ENCODE results near the gene STXBP5.
A peak's percentile ranks its signal among the peaks of the same experiment; 100 is the strongest.

The STXBP5 gene

GRCh38 chr6:147204060-147204785, at the start of gene STXBP5:
STXBP5 (plus strand) TSS chr6:147204417; CDS start chr6:147204533, 116 bp downstream.
- DNase-seq: peak in 1 of 2 experiments; percentile 44

GRCh38 chr6:147154454-147154853, 49.8 kb upstream of the STXBP5 start:
- peak; percentile 26 to 77 for DNase-seq

DNA sequence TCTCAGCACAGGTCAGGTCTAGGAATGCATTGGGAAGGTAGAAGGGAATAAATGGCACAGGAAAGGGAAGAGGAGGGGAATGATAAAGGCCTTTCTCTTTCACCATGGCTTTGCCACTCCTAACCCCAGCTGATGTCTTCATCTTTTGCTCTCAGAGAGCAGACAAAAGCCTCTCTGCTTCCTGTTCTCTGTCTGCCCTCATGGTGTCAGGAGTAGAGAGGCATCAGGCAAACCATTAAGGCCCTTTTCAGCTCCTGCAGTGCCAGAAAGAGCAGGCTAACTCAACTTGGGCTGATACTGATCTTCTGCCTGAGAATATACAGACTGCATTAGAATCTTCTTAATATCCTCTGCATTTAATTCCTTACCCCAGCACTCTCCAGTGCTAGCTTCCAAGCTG, 48.0 kb upstream of the STXBP5 start:
- no peak for DNase-seq

DNA sequence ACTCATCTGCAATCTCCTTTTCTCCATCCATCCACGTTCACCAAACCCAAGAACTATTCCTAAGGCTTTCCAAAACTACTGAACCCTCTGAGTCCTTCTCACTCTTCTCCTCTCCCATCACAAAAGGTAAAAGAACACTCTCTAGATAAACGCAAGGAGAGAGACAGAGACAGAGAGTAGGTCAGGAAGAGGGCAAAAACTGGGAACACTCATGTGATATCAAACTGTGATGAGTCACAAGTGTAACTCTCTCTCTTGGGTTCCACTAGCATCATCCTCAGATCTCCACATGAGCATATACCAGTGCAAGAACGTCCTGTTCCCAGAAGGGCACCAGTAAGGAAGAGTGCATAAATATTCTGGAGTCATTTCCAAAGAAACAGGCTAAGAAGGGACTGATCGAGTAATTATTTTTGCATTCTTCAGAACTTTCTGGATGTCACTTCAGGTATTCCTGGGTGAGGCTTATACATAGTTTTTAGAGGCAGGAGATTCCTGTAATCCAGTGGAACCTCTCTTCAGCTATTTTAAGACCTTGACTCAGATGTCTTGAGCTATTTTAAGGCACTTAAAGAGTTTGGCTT, 47.3 kb upstream of the STXBP5 start:
- DNase-seq: no peak

- no peak for DNase-seq
Observed at GRCh38 chr6:147157930-147158329, 46.3 kb upstream of the STXBP5 start.

GRCh38 chr6:147158881-147159280, 45.3 kb upstream of the STXBP5 start:
- DNase-seq: no peak

- no peak for DNase-seq
Observed at GRCh38 chr6:147159536-147160374, 44.5 kb upstream of the STXBP5 start.

DNA sequence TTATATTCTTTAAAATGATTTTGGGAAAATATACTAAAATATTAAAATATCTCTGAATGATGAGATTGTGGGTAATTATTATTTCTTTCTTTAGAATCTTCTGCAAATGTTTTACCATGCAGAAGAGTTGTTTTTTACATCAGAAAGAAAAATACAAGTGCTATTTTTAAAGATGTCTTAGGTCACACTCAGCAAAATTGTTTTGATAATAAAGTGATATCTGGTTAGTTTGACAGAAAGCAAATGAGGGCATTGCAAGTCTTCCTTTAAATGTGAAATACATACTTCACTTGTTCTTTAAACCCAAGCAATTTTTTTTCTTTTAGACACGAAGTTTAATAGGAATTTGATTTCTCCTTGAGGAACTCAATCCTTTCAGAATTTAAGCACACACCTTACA, 43.6 kb upstream of the STXBP5 start:
- DNase-seq: no peak

DNA sequence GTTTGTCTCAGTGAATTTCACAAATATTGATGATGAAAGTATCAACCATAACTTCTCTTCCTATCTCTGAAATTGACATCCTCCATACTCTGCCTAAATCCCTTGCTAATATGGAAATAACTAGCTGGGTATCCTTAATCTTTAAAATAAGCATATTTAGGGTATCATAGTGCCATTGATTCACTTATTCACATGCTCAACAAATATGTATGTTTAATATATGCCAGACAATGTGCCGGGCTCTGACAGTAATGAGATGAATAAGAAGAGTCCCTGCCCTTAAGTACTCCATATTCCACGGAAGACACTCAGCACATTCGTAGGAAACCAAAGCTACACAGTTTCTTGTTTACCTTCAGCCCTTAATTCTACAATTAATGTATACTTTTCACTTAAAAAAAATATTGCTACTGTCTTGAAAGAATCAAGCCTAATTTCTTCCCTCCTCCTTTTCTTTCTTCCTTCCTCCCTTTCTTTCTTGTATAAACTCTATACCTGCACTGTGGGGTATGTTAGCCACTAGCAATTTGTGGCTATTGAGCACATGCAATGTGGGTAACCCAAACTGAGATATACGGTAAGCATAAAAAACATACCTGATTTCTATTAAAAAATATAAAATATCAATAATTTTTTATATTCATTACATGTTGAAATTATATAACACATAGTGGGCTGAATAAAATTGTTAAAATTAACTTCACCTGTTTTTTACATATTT, 42.8 kb upstream of the STXBP5 start:
- no peak for DNase-seq

DNA sequence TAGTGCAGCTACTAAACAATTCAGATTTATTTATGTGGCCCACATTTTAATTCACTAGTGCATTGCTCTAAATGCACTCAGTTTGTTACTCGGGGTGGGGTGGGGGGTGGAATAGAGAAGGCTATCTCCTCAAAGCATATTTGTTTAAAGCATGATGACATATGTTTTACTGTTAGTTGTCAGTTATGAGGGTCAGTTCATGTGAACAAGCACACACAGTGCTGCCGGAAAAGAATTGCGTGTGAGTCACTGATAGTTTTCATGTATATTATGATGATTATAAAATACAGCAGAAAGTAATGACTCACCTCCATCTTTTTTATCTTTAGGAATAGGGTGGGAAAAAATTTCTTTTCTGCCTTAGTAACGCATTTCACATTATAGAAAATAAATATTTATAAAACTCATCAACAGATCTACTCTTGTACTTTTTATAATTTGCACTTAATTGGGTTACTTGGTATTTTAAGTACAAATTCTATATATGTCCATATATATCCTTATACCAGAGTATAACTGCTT, 42.2 kb upstream of the STXBP5 start:
- DNase-seq: no peak

DNA sequence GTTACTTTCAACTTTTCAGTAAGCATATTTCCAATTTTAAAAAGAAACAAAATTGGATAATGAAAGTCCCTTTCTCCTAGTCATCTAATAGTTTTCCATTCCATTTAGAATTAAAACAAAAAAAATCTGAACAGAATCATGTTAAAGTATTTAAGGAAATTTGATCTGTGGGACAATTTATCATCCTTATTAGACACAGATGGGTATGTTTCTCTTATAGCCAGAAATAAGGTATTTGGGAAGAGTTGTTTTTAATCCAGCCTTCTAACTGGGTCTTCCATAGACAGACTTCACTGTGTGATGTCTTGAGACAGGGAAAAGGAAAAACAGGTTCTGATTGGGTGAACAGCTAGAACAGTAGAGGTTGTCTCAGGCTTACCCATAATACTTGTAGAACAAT, 39.5 kb upstream of the STXBP5 start:
- no peak for DNase-seq

DNA sequence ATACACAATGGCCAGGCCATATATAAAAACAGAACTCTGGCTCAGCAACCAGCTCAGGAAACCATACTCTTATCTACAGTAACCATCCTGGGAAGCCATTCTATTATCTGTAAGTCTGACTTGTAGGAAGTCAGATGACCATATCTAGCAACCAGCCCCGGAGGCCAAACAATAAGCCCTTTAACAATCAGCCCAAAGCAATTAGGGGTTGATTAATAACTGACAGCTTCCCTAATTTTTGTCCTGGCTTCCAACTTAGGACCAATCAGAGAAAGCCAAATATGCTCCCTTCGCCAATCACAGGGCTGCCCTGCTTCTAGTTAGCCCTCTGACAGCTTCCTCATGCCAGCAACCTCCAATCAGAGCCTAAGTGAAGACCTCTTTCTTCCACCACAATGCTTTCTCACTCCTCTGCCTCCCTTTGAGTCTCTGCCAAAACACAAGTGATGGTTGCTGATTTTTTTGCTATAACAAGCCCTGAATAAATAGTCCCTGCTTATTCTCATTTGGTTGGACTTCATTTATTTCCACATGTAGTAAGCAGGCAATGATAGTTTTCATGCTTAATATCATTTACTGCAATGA, 37.8 kb upstream of the STXBP5 start:
- peak; percentile 13 to 38 for DNase-seq

- no peak for DNase-seq
Observed at GRCh38 chr6:147166992-147167391, 37.2 kb upstream of the STXBP5 start.

- DNase-seq: no peak
Observed at GRCh38 chr6:147167576-147168461, 36.4 kb upstream of the STXBP5 start.

DNA sequence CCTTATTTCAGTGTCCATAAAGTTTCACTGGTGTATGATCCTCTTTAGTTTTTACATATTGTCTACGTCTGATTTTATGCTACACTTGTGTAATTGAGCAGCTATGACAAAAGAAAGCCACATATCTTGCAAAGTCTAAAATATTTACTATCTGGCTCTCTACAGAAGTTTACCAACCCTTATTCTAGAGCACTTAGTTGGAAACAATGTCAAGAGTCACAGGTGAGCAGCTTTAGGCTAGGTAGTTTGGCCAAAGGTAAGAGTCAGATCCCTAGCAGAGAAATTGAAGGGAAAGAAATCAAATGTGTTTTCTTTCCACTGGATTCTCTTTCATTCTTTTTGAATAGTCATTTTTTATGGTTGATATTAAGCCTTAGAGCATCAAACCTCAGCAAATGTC, 34.7 kb upstream of the STXBP5 start:
- DNase-seq: no peak

DNA sequence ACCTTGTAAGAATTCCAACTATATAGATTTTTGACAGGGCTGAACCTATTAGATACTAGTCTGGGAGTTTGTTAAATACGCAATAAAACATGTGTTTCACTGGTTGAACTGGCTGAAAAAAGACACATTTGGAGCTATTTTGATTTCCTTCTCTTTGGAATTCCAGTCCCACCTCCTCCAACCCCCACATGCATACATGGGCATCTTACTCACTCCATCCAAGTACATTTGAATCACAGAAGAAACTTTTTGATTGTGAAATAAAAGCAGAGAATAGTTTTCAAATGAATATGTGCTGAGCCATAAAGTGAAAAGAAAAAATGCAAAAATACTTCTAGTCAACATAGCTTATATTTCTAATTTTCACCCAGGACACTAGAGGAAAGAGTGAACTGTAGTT, 33.9 kb upstream of the STXBP5 start:
- no peak for DNase-seq

DNA sequence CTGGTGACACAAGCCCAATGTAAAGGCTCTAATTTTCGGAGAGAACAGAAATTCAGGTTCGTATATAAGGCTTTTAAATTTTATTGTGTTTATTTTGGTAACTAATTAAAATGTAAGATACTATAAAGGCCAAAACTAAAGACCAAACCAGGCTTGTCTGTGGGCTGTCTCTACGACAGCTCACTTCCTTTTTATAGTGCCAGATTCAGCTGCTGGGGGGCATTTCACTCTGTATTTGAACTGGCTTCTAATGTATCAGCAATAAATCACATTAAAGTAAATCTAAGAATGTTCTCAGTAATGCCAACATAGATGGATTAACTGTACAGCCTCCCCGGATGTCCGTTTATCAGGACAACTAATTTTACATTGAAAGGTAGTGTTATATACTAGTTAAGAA, 31.1 kb upstream of the STXBP5 start:
- no peak for DNase-seq

GRCh38 chr6:147173675-147174308, 30.4 kb upstream of the STXBP5 start:
- DNase-seq: no peak

- DNase-seq: no peak
Observed at GRCh38 chr6:147176795-147177194, 27.4 kb upstream of the STXBP5 start.

GRCh38 chr6:147177286-147177685, 26.9 kb upstream of the STXBP5 start:
- no peak for DNase-seq

DNA sequence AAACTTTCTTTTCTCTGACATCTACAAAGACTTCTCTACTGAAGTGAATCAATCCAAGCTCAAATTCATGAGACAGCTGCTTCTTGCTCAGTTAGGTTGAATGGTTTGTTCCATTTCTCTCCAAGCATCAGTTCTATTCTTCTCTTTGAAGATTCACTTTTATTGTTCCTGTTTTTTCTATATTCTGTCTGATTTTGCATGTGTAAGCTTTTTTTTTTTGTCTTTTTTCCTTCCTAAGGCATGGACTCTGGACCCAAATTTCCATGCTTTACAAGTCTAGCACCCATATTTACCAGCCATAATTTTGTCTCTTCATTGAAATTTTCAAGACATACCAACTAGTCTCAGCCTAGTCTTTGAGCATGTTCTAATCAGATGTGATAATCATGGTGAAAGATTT, 25.9 kb upstream of the STXBP5 start:
- DNase-seq: no peak
